ENCODE measurements around the gene NUDT2. TPM values are rescaled to one million over a fixed set of nuclear protein-coding genes. Genes with fewer than 3 reads are reported as not detected.

Gene NUDT2
- total RNA-seq, 1 donor from 2014 or later = 12.8 TPM

GRCh38 chr9:34289159-34289558, 40.2 kb upstream of the NUDT2 start:
- no peak for TF ChIP-seq EZH2 (IDR thresholded peaks at IDR 0.05; ENCODE audit: insufficient read depth, low read length)
- TF ChIP-seq, protein P1, sequence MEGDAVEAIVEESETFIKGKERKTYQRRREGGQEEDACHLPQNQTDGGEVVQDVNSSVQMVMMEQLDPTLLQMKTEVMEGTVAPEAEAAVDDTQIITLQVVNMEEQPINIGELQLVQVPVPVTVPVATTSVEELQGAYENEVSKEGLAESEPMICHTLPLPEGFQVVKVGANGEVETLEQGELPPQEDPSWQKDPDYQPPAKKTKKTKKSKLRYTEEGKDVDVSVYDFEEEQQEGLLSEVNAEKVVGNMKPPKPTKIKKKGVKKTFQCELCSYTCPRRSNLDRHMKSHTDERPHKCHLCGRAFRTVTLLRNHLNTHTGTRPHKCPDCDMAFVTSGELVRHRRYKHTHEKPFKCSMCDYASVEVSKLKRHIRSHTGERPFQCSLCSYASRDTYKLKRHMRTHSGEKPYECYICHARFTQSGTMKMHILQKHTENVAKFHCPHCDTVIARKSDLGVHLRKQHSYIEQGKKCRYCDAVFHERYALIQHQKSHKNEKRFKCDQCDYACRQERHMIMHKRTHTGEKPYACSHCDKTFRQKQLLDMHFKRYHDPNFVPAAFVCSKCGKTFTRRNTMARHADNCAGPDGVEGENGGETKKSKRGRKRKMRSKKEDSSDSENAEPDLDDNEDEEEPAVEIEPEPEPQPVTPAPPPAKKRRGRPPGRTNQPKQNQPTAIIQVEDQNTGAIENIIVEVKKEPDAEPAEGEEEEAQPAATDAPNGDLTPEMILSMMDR (IDR thresholded peaks at IDR 0.05; ENCODE audit: insufficient read depth, low read depth, low read length) = no peak
- FAIRE-seq = no peak

DNA sequence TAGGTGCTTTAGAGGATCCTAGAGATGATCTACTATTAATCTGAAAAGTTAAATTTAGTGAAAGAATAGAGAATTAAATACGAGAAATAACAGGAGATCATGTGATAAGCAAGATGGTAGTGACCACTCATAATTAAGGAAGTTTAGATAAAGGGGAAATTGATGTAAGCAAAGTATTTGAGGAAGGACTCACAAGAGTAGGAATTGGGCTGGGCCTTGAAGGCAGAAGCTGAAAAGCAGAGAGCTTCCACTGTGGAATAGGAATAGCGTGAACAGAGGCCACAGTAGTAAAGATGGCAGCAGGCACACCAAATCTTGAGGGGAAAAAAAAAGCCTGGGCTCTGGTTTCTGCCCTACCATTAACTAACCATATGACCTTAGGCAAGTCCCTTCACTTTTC, 38.3 kb upstream of the NUDT2 start:
- Histone ChIP-seq H3K9me3 (ENCODE audit: insufficient read depth, low read depth, low read length) (no peaks in the 10 kb centered on the region), H3K4me2 (ENCODE audit: low read length) (no peak overlapping the region), H4K20me1 (ENCODE audit: insufficient read depth, low read length) (no peaks in the 10 kb centered on the region), H3K79me2 (ENCODE audit: insufficient read depth, low read length) (no peaks in the 10 kb centered on the region), H3K36me3 (ENCODE audit: insufficient read depth, low read length) (no peaks in the 10 kb centered on the region), H3K27ac (ENCODE audit: low read depth, low read length) (no peak overlapping the region), H3K9ac (ENCODE audit: low read length) (no peak overlapping the region), H3K27me3 (ENCODE audit: insufficient read depth, low read length) (no peaks in the 10 kb centered on the region), H3K4me3 (ENCODE audit: insufficient read depth, low read depth, low read length) (no peak overlapping the region), H2AFZ (ENCODE audit: low read depth, low read length) (no peak overlapping the region), H3K4me1 (ENCODE audit: insufficient read depth, low read length) (no peaks in the 10 kb centered on the region)
- H3K9me3 Mint-ChIP-seq (ENCODE audit: unreplicated experiment) = no peaks in the 10 kb centered on the region
- no peaks in the 10 kb centered on the region for H3K36me3 Mint-ChIP-seq (ENCODE audit: low read depth, unreplicated experiment)
- FAIRE-seq = no peak
- TF ChIP-seq, protein P1 (IDR thresholded peaks at IDR 0.05; ENCODE audit: insufficient read depth, low read depth, low read length) = no peak
- no peak for TF ChIP-seq EZH2 (IDR thresholded peaks at IDR 0.05; ENCODE audit: insufficient read depth, low read length)
- H3K27ac Mint-ChIP-seq (ENCODE audit: unreplicated experiment) = no peak overlapping the region
- no peak overlapping the region for H3K4me3 Mint-ChIP-seq (ENCODE audit: unreplicated experiment)
- H3K4me1 Mint-ChIP-seq (ENCODE audit: low read depth, unreplicated experiment) = no peaks in the 10 kb centered on the region
- no peaks in the 10 kb centered on the region for H3K27me3 Mint-ChIP-seq (ENCODE audit: low read depth, unreplicated experiment)
- no peak for DNase-seq (ENCODE audit: low read depth)

More at GRCh38 chr9:34289159-34289558, 40.2 kb upstream of the NUDT2 start:
- Mint-ChIP-seq H3K36me3 (ENCODE audit: low read depth, unreplicated experiment) (no peaks in the 10 kb centered on the region), H3K27me3 (ENCODE audit: low read depth, unreplicated experiment) (no peaks in the 10 kb centered on the region), H3K4me1 (ENCODE audit: low read depth, unreplicated experiment) (no peaks in the 10 kb centered on the region), H3K4me3 (ENCODE audit: unreplicated experiment) (no peak overlapping the region), H3K27ac (ENCODE audit: unreplicated experiment) (no peak overlapping the region), H3K9me3 (ENCODE audit: unreplicated experiment) (no peaks in the 10 kb centered on the region)
- H3K4me1 ChIP-seq (ENCODE audit: insufficient read depth, low read length) = no peaks in the 10 kb centered on the region
- no peaks in the 10 kb centered on the region for H4K20me1 ChIP-seq (ENCODE audit: insufficient read depth, low read length)
- no peak overlapping the region for H2AFZ ChIP-seq (ENCODE audit: low read depth, low read length)
- no peak overlapping the region for H3K27ac ChIP-seq (ENCODE audit: low read depth, low read length)
- no peak for DNase-seq (ENCODE audit: low read depth)
- H3K4me2 ChIP-seq (ENCODE audit: low read length) = no peak overlapping the region
- H3K9me3 ChIP-seq (ENCODE audit: insufficient read depth, low read depth, low read length) = no peaks in the 10 kb centered on the region
- H3K79me2 ChIP-seq (ENCODE audit: insufficient read depth, low read length) = no peaks in the 10 kb centered on the region
- no peak overlapping the region for H3K9ac ChIP-seq (ENCODE audit: low read length)
- H3K4me3 ChIP-seq (ENCODE audit: insufficient read depth, low read depth, low read length) = no peak overlapping the region
- H3K36me3 ChIP-seq (ENCODE audit: insufficient read depth, low read length) = no peaks in the 10 kb centered on the region
- H3K27me3 ChIP-seq (ENCODE audit: insufficient read depth, low read length) = no peaks in the 10 kb centered on the region

- no peak overlapping the region for H2AFZ ChIP-seq (ENCODE audit: low read depth, low read length)
- H3K4me1 ChIP-seq (ENCODE audit: insufficient read depth, low read length) = no peaks in the 10 kb centered on the region
- H3K4me1 Mint-ChIP-seq (ENCODE audit: low read depth, unreplicated experiment) = no peaks in the 10 kb centered on the region
Measured at GRCh38 chr9:34291423-34291822, 37.9 kb upstream of the NUDT2 start.

More at GRCh38 chr9:34291423-34291822, 37.9 kb upstream of the NUDT2 start:
- no peaks in the 10 kb centered on the region for H3K27me3 Mint-ChIP-seq (ENCODE audit: low read depth, unreplicated experiment)
- TF ChIP-seq EZH2 (IDR thresholded peaks at IDR 0.05; ENCODE audit: insufficient read depth, low read length) = no peak
- TF ChIP-seq, protein P1 (IDR thresholded peaks at IDR 0.05; ENCODE audit: insufficient read depth, low read depth, low read length) = no peak
- H4K20me1 ChIP-seq (ENCODE audit: insufficient read depth, low read length) = no peaks in the 10 kb centered on the region
- no peaks in the 10 kb centered on the region for H3K79me2 ChIP-seq (ENCODE audit: insufficient read depth, low read length)
- H3K4me3 Mint-ChIP-seq (ENCODE audit: unreplicated experiment) = no peak overlapping the region
- no peak overlapping the region for H3K9ac ChIP-seq (ENCODE audit: low read length)
- DNase-seq (ENCODE audit: low read depth) (no peak), FAIRE-seq (no peak)
- no peak overlapping the region for H3K27ac ChIP-seq (ENCODE audit: low read depth, low read length)
- no peak overlapping the region for H3K27ac Mint-ChIP-seq (ENCODE audit: unreplicated experiment)
- H3K36me3 ChIP-seq (ENCODE audit: insufficient read depth, low read length) = no peaks in the 10 kb centered on the region
- no peak overlapping the region for H3K4me3 ChIP-seq (ENCODE audit: insufficient read depth, low read depth, low read length)
- no peaks in the 10 kb centered on the region for H3K9me3 Mint-ChIP-seq (ENCODE audit: unreplicated experiment)
- H3K9me3 ChIP-seq (ENCODE audit: insufficient read depth, low read depth, low read length) = no peaks in the 10 kb centered on the region
- no peaks in the 10 kb centered on the region for H3K36me3 Mint-ChIP-seq (ENCODE audit: low read depth, unreplicated experiment)
- H3K4me2 ChIP-seq (ENCODE audit: low read length) = no peak overlapping the region
- no peaks in the 10 kb centered on the region for H3K27me3 ChIP-seq (ENCODE audit: insufficient read depth, low read length)
